Fibroblast of lung (primary cell): Measurements from ENCODE around the gene DDA1. TPM values are rescaled to one million over a fixed set of nuclear protein-coding genes. Genes with fewer than 3 reads are reported as not detected.
A peak's percentile ranks its signal among the peaks of the same experiment; 100 is the strongest.

ENCODE experiments used
- DNase-seq, 2 donors: peaks; one replicate each; pipeline versions ENCODE4 v3.0.0 to v3.0.0-alpha.2; 2010; ENCODE audit warnings: low read depth in 2 of 2
- H2AFZ ChIP-seq: 2 replicates; pipeline ENCODE4 v1.5.1; 2012; ENCODE audit warnings: low read length, control low read depth, inconsistent platforms
- H3K27ac ChIP-seq: 2 replicates; pipeline ENCODE4 v1.5.1; 2011; ENCODE audit warnings: low read length, control low read depth; ENCODE audit not compliant: insufficient read depth
- H3K27me3 ChIP-seq: 2 replicates; pipeline ENCODE4 v1.5.1; 2011; ENCODE audit warnings: mild to moderate bottlenecking, low read length; ENCODE audit not compliant: control insufficient read depth, insufficient read depth
- H3K36me3 ChIP-seq: 2 replicates; pipeline ENCODE4 v1.5.1; 2011; ENCODE audit warnings: low read length; ENCODE audit not compliant: control insufficient read depth, insufficient read depth
- H3K4me1 ChIP-seq: 2 replicates; pipeline ENCODE4 v1.5.1; 2011; ENCODE audit warnings: low read length; ENCODE audit not compliant: control insufficient read depth, insufficient read depth; ENCODE audit errors: extremely low read depth
- H3K4me2 ChIP-seq: 2 replicates; pipeline ENCODE4 v1.5.1; 2011; ENCODE audit warnings: low read length, control low read depth; ENCODE audit not compliant: insufficient read depth; ENCODE audit errors: extremely low read depth
- H3K4me3 ChIP-seq, 4 experiments: fragments of 200-600 bp in 1 of 4; sonication (generic) in 1 of 4; replicated peaks in 1 of 4; 2 replicates each; pipeline ENCODE4 v1.5.1; 2011 to 2016; ENCODE audit warnings: low read length in 4 of 4, low read depth in 3 of 4, mild to moderate bottlenecking in 3 of 4, control low read depth in 2 of 4, inconsistent platforms in 1 of 4, mixed read lengths in 1 of 4; ENCODE audit not compliant: insufficient read depth in 1 of 4; ENCODE audit errors: control extremely low read depth in 1 of 4
- H3K79me2 ChIP-seq: 2 replicates; pipeline ENCODE4 v1.5.1; 2012; ENCODE audit warnings: mild to moderate bottlenecking, low read length, inconsistent platforms; ENCODE audit not compliant: control insufficient read depth, insufficient read depth
- H3K9ac ChIP-seq: 2 replicates; pipeline ENCODE4 v1.5.1; 2011; ENCODE audit warnings: mild to moderate bottlenecking, low read length, control low read depth; ENCODE audit not compliant: insufficient read depth
- H3K9me3 ChIP-seq: 2 replicates; pipeline ENCODE4 v1.5.1; 2012; ENCODE audit warnings: low read depth, low read length; ENCODE audit not compliant: control insufficient read depth, insufficient read depth
- H4K20me1 ChIP-seq: 2 replicates; pipeline ENCODE4 v1.5.1; 2011; ENCODE audit warnings: low read length; ENCODE audit not compliant: control insufficient read depth, insufficient read depth; ENCODE audit errors: extremely low read depth
- EZH2 ChIP-seq: IDR thresholded peaks from 2 replicates; pipeline ENCODE4 v1.5.1; 2012; ENCODE audit warnings: low read length, control low read depth, mild to moderate bottlenecking; ENCODE audit errors: missing control alignments
- polyA plus RNA-seq, 2 donors: library from polyadenylated mRNA; depleted of rRNA in 1 of 2; stranded (reverse) in 1 of 2; unstranded in 1 of 2; fragments of >200 nt; gene quantifications; 2 replicates each; pipeline ENCODE4 v1.2.1, GENCODE V29; 2011 to 2012; ENCODE audit warnings: missing spikeins in 1 of 2
- total RNA-seq: library from RNA; depleted of rRNA; stranded (reverse); fragments of >200 nt; gene quantifications from 2 replicates; pipeline ENCODE4 v1.2.1, GENCODE V29; 2014
- TF ChIP-seq, protein P1 (sequence below), 2 donors: IDR thresholded peaks in 1 of 2; conservative IDR thresholded peaks in 1 of 2; 1 replicate in 1 of 2; 2 replicates in 1 of 2; pipeline ENCODE4 v1.5.1; 2011 to 2012; ENCODE audit warnings: low read length in 2 of 2, control low read depth in 1 of 2, inconsistent platforms in 1 of 2, low read depth in 1 of 2, mild to moderate bottlenecking in 1 of 2

The DDA1 gene
- total and polyA plus RNA-seq, 2 donors (not counting 1 experiment from before 2014, with no cell fraction given): 17.7 to 42.6 TPM

DNA sequence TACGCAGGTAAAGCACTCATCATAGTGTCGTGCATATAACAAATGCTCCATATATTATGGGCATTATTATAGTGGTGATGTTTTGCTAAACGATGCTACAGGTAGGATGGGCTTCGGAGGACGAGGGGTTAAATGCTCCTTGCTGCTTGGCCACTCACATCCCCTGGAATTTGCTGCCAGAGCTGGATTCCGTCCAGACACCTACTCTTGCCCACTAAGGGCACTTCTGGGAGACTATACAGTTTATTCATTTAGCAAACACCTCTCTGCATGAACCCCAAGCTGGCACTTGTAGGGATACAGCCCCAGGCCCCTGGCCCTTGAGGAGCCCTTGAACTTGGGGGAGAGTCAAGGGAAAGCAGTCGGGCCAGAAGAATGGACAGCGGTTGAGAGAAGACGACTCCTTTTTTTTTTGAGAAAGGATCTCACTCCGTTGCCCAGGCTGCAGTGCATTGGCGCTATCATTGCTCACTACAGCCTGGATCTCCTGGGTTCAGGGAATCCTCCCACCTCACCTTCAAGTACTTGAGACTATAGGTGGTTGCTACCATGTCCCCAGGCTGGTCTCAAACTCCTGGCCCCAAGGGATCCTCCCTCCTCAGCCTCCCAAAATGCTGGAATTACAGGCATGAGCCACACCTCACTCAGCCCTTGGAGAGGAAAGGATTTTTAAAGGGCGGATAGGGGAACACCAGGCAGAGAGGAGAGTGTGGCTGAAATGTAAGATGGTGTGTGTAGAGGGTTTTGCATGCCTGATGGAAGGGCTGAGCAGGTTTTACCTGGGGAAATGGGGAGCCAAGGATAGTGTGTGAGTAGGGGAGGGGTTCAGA is 4.8 kb upstream of the DDA1 start:
- no peak overlapping the region for H3K4me2 ChIP-seq
- no peak for TF ChIP-seq EZH2
- TF ChIP-seq, protein P1, sequence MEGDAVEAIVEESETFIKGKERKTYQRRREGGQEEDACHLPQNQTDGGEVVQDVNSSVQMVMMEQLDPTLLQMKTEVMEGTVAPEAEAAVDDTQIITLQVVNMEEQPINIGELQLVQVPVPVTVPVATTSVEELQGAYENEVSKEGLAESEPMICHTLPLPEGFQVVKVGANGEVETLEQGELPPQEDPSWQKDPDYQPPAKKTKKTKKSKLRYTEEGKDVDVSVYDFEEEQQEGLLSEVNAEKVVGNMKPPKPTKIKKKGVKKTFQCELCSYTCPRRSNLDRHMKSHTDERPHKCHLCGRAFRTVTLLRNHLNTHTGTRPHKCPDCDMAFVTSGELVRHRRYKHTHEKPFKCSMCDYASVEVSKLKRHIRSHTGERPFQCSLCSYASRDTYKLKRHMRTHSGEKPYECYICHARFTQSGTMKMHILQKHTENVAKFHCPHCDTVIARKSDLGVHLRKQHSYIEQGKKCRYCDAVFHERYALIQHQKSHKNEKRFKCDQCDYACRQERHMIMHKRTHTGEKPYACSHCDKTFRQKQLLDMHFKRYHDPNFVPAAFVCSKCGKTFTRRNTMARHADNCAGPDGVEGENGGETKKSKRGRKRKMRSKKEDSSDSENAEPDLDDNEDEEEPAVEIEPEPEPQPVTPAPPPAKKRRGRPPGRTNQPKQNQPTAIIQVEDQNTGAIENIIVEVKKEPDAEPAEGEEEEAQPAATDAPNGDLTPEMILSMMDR (conservative IDR thresholded peaks at IDR 0.05 in 1 of 2, IDR thresholded peaks at IDR 0.05 in 1 of 2; ENCODE audit: low read depth in 1 of 2, low read length in 2 of 2): no peak
- no peak overlapping the region for H3K27ac ChIP-seq
- no peaks in the 10 kb centered on the region for H3K36me3 ChIP-seq
- no peaks in the 10 kb centered on the region for H4K20me1 ChIP-seq
- no peaks in the 10 kb centered on the region for H3K27me3 ChIP-seq
- no peak overlapping the region for H3K9ac ChIP-seq
- no peak overlapping the region for H2AFZ ChIP-seq
- peaks cover 2% of the 10 kb centered on the region for H3K79me2 ChIP-seq
- H3K4me1 ChIP-seq: peaks cover 5% of the 10 kb centered on the region
- no peaks in the 10 kb centered on the region for H3K9me3 ChIP-seq
- no peak for DNase-seq
- peak overlapping the region in 1 of 4 experiments; percentile 86 for H3K4me3 ChIP-seq

DNA sequence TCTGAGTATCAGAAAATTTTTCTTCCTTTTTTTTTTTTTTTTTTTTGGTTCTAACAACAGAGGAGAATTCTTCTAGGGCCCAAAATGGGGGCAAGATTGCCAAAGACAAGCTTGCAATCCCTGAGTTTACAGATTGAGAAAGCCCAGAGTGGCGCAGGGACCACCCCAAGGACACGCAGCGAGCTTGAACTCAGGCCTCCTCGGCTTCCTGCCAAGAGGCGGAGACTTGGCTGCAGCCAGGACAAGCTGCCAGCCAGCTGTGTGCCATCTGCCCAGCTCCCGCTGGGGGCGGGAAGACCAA is 4.2 kb upstream of the DDA1 start:
- no peak overlapping the region for H3K9ac ChIP-seq
- no peak overlapping the region for H3K27ac ChIP-seq
- H3K4me2 ChIP-seq: no peak overlapping the region
- DNase-seq: no peak
- H3K4me3 ChIP-seq: peak overlapping the region in 2 of 4 experiments; percentile 31 to 86
- H3K27me3 ChIP-seq: no peaks in the 10 kb centered on the region
- H3K4me1 ChIP-seq: peaks cover 6% of the 10 kb centered on the region
- no peaks in the 10 kb centered on the region for H3K36me3 ChIP-seq
- H2AFZ ChIP-seq: no peak overlapping the region
- TF ChIP-seq, protein P1 (conservative IDR thresholded peaks at IDR 0.05 in 1 of 2, IDR thresholded peaks at IDR 0.05 in 1 of 2; ENCODE audit: low read depth in 1 of 2, low read length in 2 of 2): no peak
- no peak for TF ChIP-seq EZH2
- no peaks in the 10 kb centered on the region for H3K9me3 ChIP-seq
- H3K79me2 ChIP-seq: peaks cover 8% of the 10 kb centered on the region
- H4K20me1 ChIP-seq: no peaks in the 10 kb centered on the region

DNA sequence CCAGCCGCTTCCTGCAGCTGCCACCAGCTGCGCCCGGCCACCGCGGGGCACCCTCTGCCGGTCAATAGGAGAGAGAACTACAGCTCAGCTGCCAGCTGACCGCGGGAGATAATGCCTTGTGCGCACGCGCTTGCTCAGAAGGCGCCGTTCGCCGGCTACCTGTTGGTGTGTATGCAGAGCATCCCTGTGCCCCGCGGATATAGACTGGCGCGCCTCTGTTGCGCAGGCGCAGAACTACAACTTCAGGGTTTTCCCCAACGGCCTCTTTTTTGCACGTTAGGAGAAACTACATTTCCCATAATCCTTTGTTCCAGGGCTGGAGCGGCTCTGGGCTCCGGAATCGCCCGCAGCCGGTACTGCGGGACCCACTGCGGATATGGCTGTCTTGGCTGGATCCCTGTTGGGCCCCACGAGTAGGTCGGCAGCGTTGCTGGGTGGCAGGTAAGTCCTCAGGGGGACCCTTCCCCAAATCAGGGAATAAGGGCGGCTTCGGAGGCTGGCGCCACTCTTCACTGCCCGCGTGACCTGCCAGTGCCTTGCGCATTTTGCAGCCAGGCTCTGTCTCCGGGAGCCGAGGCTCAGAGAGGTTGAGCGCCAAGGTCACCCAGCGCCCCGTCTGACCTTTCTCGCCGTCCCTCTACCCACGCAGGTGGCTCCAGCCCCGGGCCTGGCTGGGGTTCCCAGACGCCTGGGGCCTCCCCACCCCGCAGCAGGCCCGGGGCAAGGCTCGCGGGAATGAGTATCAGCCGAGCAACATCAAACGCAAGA is 3.7 kb upstream of the DDA1 start, which contains the start of gene MRPL34:
Gene MRPL34, plus strand, starts transcription at position 356 of the 768 bp plus-strand sequence. Its CDS starts 21 bp downstream, at position 377.
- peak within 1 kb of the TSS; percentile 81 for H3K9ac ChIP-seq
- peak; percentile 97 to 99 for DNase-seq
- H3K27me3 ChIP-seq: no peaks in the 10 kb centered on the region
- peak within 1 kb of the TSS; percentile 84 for H2AFZ ChIP-seq
- H3K4me1 ChIP-seq: peaks cover 10% of the 10 kb centered on the region
- H3K9me3 ChIP-seq: no peaks in the 10 kb centered on the region
- H3K27ac ChIP-seq: peak within 1 kb of the TSS; percentile 62
- peak within 1 kb of the TSS; percentile 83 to 90 (median 84) for H3K4me3 ChIP-seq
- H3K79me2 ChIP-seq: peaks cover 13% of the 10 kb centered on the region
- TF ChIP-seq, protein P1 (conservative IDR thresholded peaks at IDR 0.05 in 1 of 2, IDR thresholded peaks at IDR 0.05 in 1 of 2; ENCODE audit: low read depth in 1 of 2, low read length in 2 of 2): peak; percentile 52 to 68
- no peak for TF ChIP-seq EZH2
- H3K36me3 ChIP-seq: no peaks in the 10 kb centered on the region
- H4K20me1 ChIP-seq: no peaks in the 10 kb centered on the region
- peak within 1 kb of the TSS; percentile 97 for H3K4me2 ChIP-seq
